ENCODE results near the gene PDE8B. TPM values are rescaled to one million over a fixed set of nuclear protein-coding genes. Genes with fewer than 3 reads are reported as not detected.

The PDE8B gene
- total and polyA plus RNA-seq, 2 experiments from 2014 or later: 0.45 to 0.91 TPM

- no peak overlapping the region for H2AFZ ChIP-seq
- Mint-ChIP-seq H3K4me1 (no peaks in the 10 kb centered on the region; the same call in 2 of the 3 replicates), H3K27me3 (ENCODE audit: insufficient read depth, low read depth, poor library complexity) (no peaks in the 10 kb centered on the region), H3K36me3 (ENCODE audit: low read depth) (peaks cover 5% of the 10 kb centered on the region; the same call in 1 of the 3 replicates), H3K4me3 (no peak overlapping the region), H3K9me3 (peaks cover 8% of the 10 kb centered on the region; the same call in 2 of the 3 replicates), H3K27ac (no peak overlapping the region)
- TF ChIP-seq NANOG (IDR thresholded peaks at IDR 0.05; ENCODE audit: borderline replicate concordance) (no peak), ZNF331 (CRISPR knock-in tag; IDR thresholded peaks at IDR 0.05; ENCODE audit: low read depth) (no peak)
- TF ChIP-seq, protein P1, sequence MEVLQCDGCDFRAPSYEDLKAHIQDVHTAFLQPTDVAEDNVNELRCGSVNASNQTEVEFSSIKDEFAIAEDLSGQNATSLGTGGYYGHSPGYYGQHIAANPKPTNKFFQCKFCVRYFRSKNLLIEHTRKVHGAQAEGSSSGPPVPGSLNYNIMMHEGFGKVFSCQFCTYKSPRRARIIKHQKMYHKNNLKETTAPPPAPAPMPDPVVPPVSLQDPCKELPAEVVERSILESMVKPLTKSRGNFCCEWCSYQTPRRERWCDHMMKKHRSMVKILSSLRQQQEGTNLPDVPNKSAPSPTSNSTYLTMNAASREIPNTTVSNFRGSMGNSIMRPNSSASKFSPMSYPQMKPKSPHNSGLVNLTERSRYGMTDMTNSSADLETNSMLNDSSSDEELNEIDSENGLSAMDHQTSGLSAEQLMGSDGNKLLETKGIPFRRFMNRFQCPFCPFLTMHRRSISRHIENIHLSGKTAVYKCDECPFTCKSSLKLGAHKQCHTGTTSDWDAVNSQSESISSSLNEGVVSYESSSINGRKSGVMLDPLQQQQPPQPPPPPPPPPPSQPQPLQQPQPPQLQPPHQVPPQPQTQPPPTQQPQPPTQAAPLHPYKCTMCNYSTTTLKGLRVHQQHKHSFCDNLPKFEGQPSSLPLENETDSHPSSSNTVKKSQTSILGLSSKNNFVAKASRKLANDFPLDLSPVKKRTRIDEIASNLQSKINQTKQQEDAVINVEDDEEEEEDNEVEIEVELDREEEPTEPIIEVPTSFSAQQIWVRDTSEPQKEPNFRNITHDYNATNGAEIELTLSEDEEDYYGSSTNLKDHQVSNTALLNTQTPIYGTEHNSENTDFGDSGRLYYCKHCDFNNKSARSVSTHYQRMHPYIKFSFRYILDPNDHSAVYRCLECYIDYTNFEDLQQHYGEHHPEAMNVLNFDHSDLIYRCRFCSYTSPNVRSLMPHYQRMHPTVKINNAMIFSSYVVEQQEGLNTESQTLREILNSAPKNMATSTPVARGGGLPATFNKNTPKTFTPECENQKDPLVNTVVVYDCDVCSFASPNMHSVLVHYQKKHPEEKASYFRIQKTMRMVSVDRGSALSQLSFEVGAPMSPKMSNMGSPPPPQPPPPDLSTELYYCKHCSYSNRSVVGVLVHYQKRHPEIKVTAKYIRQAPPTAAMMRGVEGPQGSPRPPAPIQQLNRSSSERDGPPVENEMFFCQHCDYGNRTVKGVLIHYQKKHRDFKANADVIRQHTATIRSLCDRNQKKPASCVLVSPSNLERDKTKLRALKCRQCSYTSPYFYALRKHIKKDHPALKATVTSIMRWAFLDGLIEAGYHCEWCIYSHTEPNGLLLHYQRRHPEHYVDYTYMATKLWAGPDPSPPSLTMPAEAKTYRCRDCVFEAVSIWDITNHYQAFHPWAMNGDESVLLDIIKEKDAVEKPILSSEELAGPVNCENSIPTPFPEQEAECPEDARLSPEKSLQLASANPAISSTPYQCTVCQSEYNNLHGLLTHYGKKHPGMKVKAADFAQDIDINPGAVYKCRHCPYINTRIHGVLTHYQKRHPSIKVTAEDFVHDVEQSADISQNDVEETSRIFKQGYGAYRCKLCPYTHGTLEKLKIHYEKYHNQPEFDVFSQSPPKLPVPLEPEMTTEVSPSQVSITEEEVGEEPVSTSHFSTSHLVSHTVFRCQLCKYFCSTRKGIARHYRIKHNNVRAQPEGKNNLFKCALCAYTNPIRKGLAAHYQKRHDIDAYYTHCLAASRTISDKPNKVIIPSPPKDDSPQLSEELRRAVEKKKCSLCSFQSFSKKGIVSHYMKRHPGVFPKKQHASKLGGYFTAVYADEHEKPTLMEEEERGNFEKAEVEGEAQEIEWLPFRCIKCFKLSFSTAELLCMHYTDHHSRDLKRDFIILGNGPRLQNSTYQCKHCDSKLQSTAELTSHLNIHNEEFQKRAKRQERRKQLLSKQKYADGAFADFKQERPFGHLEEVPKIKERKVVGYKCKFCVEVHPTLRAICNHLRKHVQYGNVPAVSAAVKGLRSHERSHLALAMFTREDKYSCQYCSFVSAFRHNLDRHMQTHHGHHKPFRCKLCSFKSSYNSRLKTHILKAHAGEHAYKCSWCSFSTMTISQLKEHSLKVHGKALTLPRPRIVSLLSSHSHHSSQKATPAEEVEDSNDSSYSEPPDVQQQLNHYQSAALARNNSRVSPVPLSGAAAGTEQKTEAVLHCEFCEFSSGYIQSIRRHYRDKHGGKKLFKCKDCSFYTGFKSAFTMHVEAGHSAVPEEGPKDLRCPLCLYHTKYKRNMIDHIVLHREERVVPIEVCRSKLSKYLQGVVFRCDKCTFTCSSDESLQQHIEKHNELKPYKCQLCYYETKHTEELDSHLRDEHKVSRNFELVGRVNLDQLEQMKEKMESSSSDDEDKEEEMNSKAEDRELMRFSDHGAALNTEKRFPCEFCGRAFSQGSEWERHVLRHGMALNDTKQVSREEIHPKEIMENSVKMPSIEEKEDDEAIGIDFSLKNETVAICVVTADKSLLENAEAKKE (CRISPR knock-in tag; IDR thresholded peaks at IDR 0.05): no peak
- no peaks in the 10 kb centered on the region for H3K36me3 ChIP-seq (ENCODE audit: insufficient read depth)
- ATAC-seq: no peak
- no peak overlapping the region for H3K27ac ChIP-seq (ENCODE audit: low read depth)
- no peak overlapping the region for H3K4me3 ChIP-seq
- H3K4me2 ChIP-seq: no peak overlapping the region
- H3K9me2 ChIP-seq (ENCODE audit: insufficient read depth): peaks cover 8% of the 10 kb centered on the region
- H4K20me1 ChIP-seq (replicated peaks; ENCODE audit: insufficient read depth): no peaks in the 10 kb centered on the region
- no peaks in the 10 kb centered on the region for H3K27me3 ChIP-seq (ENCODE audit: insufficient read depth)
- H3K79me2 ChIP-seq (replicated peaks; ENCODE audit: insufficient read depth): no peaks in the 10 kb centered on the region
- H3K4me1 ChIP-seq (ENCODE audit: insufficient read depth): no peaks in the 10 kb centered on the region
- H3F3A ChIP-seq (replicated peaks; ENCODE audit: low read depth): no peaks in the 10 kb centered on the region
- DNase-seq (ENCODE audit: low spot score): no peak
These were observed 21.1 kb upstream of the PDE8B start for GRCh38 chr5:77189421-77189820.

- no peak for ATAC-seq
- Mint-ChIP-seq H3K36me3 (ENCODE audit: low read depth) (peaks cover 8% of the 10 kb centered on the region; the same call in 2 of the 3 replicates), H3K4me3 (no peak overlapping the region), H3K9me3 (peaks cover 13% of the 10 kb centered on the region; the same call in 2 of the 3 replicates), H3K27ac (no peak overlapping the region), H3K4me1 (no peaks in the 10 kb centered on the region; the same call in 2 of the 3 replicates), H3K27me3 (ENCODE audit: insufficient read depth, low read depth, poor library complexity) (no peaks in the 10 kb centered on the region)
- H3K4me3 ChIP-seq: no peak overlapping the region
- H3K4me2 ChIP-seq: no peak overlapping the region
- H2AFZ ChIP-seq: no peak overlapping the region
- H3K27me3 ChIP-seq (ENCODE audit: insufficient read depth): no peaks in the 10 kb centered on the region
- DNase-seq (ENCODE audit: low spot score): no peak
- H4K20me1 ChIP-seq (replicated peaks; ENCODE audit: insufficient read depth): no peaks in the 10 kb centered on the region
- H3K79me2 ChIP-seq (replicated peaks; ENCODE audit: insufficient read depth): no peaks in the 10 kb centered on the region
- H3K36me3 ChIP-seq (ENCODE audit: insufficient read depth): no peaks in the 10 kb centered on the region
- no peaks in the 10 kb centered on the region for H3K4me1 ChIP-seq (ENCODE audit: insufficient read depth)
- peaks cover 8% of the 10 kb centered on the region for H3K9me2 ChIP-seq (ENCODE audit: insufficient read depth)
- H3F3A ChIP-seq (replicated peaks; ENCODE audit: low read depth): no peaks in the 10 kb centered on the region
- H3K27ac ChIP-seq (ENCODE audit: low read depth): no peak overlapping the region
- TF ChIP-seq EZH2phosphoT487 (IDR thresholded peaks at IDR 0.05; ENCODE audit: unreplicated experiment) (no peak), ZNF114 (CRISPR knock-in tag; IDR thresholded peaks at IDR 0.05) (no peak), POLR2AphosphoS5 (IDR thresholded peaks at IDR 0.05; ENCODE audit: low read depth) (no peak), ZNF331 (CRISPR knock-in tag; IDR thresholded peaks at IDR 0.05; ENCODE audit: low read depth) (no peak), REST (IDR thresholded peaks at IDR 0.05; ENCODE audit: unreplicated experiment) (no peak)
These were observed 17.9 kb upstream of the PDE8B start for GRCh38 chr5:77192441-77193050.

All from GM23338 (cell line).